ENCODE measurements around the gene TMEM92. TPM values are rescaled to one million over a fixed set of nuclear protein-coding genes. Genes with fewer than 3 reads are reported as not detected.

The TMEM92 gene
- total RNA-seq, 1 experiment from 2014 or later: 6.6 TPM

DNA sequence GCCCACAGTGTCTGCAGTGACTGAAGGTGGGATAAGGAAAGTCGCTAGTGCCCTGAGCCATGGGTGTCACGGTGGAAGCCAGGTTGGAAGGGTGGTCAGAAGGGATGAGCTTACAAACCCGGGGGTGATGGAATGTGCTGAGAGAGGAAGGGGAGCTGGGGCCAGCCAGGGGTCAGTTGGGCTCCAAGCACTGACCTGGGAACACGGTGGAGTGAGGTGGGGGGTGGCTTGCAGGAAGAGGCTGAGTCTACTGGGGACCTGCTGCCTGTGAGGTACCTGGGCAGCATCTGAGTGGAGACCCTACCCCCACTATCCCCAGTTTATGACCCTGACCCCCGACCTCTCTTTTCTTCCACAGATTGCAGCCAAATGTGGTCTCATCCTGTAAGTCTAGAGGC, 3.1 kb downstream of the TMEM92 start:
- no TSS peak for BruUV-seq (replicated peaks)
- ATAC-seq (no peak), DNase-seq (ENCODE audit: low read depth, low spot score) (no peak)
- Histone ChIP-seq H3K9me2 (ENCODE audit: insufficient read depth) (no peaks in the 10 kb centered on the region), H3K4me2 (ENCODE audit: low read length) (no peak overlapping the region), H3K27me3 (ENCODE audit: insufficient read depth, low read length) (no peaks in the 10 kb centered on the region), H3K9ac (ENCODE audit: low read length) (no peak overlapping the region), H3K9me3 (ENCODE audit: control insufficient read depth in 1 of 2, insufficient read depth in 1 of 2, low read depth in 1 of 2, low read length in 2 of 2) (no peaks in the 10 kb centered on the region), H3K79me2 (ENCODE audit: insufficient read depth, low read length) (no peaks in the 10 kb centered on the region), H3K36me3 (ENCODE audit: control insufficient read depth in 1 of 2, insufficient read depth in 2 of 2, low read length in 2 of 2) (no peaks in the 10 kb centered on the region), H3K27ac (ENCODE audit: low read depth, low read length) (no peak overlapping the region), H2AFZ (ENCODE audit: low read depth, low read length, poor library complexity, severe bottlenecking) (no peak overlapping the region), H4K20me1 (ENCODE audit: insufficient read depth) (no peaks in the 10 kb centered on the region), H3K4me1 (ENCODE audit: control insufficient read depth in 1 of 2, insufficient read depth in 2 of 2, low read length in 2 of 2) (peaks cover 38 to 70% of the 10 kb centered on the region in 2 experiments), H3K4me3 (replicated peaks in 1 of 2; ENCODE audit: low read depth in 1 of 2, low read length in 2 of 2) (no peak overlapping the region)
- RAD21 ChIA-PET (ENCODE audit: low non-redundant PET in 1 of 2, low total read pairs in 2 of 2, uncharacterized antibody in 2 of 2, unreplicated experiment in 2 of 2): no interaction called here
- intact Hi-C loops (cut with micrococcal nuclease): no loop called here
- CTCF ChIA-PET: interaction anchor here (8.9 kb wide), 1 partner anchor 76 kb away, joined by 152 read pairs; the partner anchor contains the start of gene COL1A1
- TF ChIP-seq, protein P1, sequence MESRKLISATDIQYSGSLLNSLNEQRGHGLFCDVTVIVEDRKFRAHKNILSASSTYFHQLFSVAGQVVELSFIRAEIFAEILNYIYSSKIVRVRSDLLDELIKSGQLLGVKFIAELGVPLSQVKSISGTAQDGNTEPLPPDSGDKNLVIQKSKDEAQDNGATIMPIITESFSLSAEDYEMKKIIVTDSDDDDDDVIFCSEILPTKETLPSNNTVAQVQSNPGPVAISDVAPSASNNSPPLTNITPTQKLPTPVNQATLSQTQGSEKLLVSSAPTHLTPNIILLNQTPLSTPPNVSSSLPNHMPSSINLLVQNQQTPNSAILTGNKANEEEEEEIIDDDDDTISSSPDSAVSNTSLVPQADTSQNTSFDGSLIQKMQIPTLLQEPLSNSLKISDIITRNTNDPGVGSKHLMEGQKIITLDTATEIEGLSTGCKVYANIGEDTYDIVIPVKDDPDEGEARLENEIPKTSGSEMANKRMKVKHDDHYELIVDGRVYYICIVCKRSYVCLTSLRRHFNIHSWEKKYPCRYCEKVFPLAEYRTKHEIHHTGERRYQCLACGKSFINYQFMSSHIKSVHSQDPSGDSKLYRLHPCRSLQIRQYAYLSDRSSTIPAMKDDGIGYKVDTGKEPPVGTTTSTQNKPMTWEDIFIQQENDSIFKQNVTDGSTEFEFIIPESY (IDR thresholded peaks at IDR 0.05; ENCODE audit: extremely low read depth, insufficient replicate concordance, low read length): no peak
- TF ChIP-seq TCF7L2 (IDR thresholded peaks at IDR 0.05; ENCODE audit: borderline replicate concordance, extremely low read depth, insufficient read depth, insufficient read length) (no peak), SIN3A (IDR thresholded peaks at IDR 0.05; ENCODE audit: low read depth) (no peak), POLR2AphosphoS5 (IDR thresholded peaks at IDR 0.05; ENCODE audit: low read depth, low read length) (no peak), EGR1 (IDR thresholded peaks at IDR 0.05; ENCODE audit: low read depth) (no peak), SP1 (IDR thresholded peaks at IDR 0.05; ENCODE audit: low read depth) (no peak), EZH2phosphoT487 (IDR thresholded peaks at IDR 0.05; ENCODE audit: borderline replicate concordance) (no peak), EZH2 (IDR thresholded peaks at IDR 0.05) (no peak), FOSL1 (IDR thresholded peaks at IDR 0.05; ENCODE audit: low read depth) (no peak), CBX3 (IDR thresholded peaks at IDR 0.05; ENCODE audit: low read depth) (no peak), ELF1 (IDR thresholded peaks at IDR 0.05; ENCODE audit: borderline replicate concordance, low read depth) (no peak), SRF (IDR thresholded peaks at IDR 0.05; ENCODE audit: low read depth) (no peak), JUND (IDR thresholded peaks at IDR 0.05) (no peak), ZFX (IDR thresholded peaks at IDR 0.05) (no peak), CEBPB (IDR thresholded peaks at IDR 0.05; ENCODE audit: low read depth) (no peak), YY1 (IDR thresholded peaks at IDR 0.05; ENCODE audit: extremely low read depth, insufficient replicate concordance, low read depth, low read length) (no peak)
- TF ChIP-seq, protein P2, sequence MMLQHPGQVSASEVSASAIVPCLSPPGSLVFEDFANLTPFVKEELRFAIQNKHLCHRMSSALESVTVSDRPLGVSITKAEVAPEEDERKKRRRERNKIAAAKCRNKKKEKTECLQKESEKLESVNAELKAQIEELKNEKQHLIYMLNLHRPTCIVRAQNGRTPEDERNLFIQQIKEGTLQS (IDR thresholded peaks at IDR 0.05): no peak
- TF ChIP-seq, protein P3, sequence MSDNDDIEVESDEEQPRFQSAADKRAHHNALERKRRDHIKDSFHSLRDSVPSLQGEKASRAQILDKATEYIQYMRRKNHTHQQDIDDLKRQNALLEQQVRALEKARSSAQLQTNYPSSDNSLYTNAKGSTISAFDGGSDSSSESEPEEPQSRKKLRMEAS (IDR thresholded peaks at IDR 0.05): no peak
- TF ChIP-seq, protein P4, sequence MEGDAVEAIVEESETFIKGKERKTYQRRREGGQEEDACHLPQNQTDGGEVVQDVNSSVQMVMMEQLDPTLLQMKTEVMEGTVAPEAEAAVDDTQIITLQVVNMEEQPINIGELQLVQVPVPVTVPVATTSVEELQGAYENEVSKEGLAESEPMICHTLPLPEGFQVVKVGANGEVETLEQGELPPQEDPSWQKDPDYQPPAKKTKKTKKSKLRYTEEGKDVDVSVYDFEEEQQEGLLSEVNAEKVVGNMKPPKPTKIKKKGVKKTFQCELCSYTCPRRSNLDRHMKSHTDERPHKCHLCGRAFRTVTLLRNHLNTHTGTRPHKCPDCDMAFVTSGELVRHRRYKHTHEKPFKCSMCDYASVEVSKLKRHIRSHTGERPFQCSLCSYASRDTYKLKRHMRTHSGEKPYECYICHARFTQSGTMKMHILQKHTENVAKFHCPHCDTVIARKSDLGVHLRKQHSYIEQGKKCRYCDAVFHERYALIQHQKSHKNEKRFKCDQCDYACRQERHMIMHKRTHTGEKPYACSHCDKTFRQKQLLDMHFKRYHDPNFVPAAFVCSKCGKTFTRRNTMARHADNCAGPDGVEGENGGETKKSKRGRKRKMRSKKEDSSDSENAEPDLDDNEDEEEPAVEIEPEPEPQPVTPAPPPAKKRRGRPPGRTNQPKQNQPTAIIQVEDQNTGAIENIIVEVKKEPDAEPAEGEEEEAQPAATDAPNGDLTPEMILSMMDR (IDR thresholded peaks at IDR 0.05 in 2 of 3, conservative IDR thresholded peaks at IDR 0.05 in 1 of 3; ENCODE audit: borderline replicate concordance in 1 of 3, insufficient read depth in 1 of 3, low read depth in 2 of 3, low read length in 2 of 3): no peak
- POLR2A ChIA-PET: no interaction called here
